SK-N-DZ (cell line): ENCODE results near the gene SGCD.

Source experiments
- DNase-seq: peaks from one replicate; pipeline ENCODE4 v3.0.0-alpha.2; 2015; ENCODE audit warnings: low spot score

SGCD gene

DNA sequence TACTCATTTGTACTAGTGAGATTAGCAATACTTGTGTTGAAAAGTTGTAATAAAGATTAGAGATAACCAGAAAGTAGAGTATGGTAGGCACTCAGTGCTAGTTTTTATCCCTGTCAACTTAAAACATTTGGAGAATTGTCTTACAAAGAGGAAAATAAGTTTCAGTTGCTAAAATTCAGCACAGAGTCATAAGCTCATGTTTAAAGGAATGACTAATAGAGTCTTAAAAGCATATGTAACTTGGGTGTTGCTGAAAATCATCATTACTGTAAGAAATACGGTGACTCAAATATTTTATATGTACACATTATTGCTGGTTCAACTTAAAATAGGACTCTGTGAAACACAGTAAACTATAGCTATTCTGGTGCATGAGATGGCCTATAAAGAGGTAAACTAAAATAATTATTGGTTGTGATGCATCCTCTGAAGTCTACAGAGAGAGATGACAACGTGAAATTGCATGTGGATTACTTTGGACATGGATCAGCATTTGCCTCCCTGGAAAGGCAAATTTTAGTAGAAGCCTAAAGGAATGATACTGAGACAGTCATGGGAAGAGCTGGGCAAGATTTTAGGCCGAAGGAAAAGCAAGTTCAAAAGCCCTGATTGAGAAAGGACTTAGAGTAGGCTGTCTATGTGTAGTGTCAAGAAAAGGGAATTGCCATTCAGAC, 34.6 kb downstream of the SGCD start:
- DNase-seq: no peak

DNA sequence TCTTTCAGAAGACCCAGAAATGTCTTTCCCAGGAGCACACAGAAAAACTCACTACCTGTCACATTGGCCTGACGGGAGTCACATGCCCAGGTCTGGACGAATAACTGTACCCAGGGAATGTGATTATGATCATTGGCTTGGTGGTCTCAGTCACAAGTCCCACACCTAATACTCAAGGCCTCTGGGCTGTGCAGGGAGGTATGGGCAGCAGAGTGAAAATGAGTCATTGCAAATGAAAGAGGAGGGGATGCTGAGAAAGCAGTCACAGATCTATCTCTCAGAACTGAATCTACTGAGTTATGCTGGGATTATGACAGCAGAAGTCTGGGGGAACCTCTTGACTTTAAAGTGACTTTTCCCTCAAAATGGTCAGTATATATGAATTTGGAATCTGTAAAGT, 36.9 kb downstream of the SGCD start:
- no peak for DNase-seq

DNA sequence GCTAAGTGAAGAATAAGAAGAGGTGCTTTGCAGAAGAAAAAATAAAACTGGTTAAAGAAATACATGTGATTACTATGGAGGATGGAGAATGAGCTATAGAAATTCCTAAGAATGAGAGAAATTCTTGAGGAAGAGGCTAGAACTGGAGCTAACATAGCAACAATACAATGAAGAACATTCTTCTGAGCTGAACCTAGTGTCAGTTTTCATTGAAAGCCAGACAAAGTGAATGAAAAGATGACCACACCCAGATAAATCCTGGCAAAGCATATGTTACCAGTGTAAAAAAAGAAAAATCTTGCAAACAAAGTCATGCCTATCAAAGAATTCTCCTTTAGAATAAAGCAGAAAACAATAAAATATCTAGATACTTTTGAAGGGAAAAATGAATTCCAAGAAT, 39.6 kb downstream of the SGCD start:
- no peak for DNase-seq

DNA sequence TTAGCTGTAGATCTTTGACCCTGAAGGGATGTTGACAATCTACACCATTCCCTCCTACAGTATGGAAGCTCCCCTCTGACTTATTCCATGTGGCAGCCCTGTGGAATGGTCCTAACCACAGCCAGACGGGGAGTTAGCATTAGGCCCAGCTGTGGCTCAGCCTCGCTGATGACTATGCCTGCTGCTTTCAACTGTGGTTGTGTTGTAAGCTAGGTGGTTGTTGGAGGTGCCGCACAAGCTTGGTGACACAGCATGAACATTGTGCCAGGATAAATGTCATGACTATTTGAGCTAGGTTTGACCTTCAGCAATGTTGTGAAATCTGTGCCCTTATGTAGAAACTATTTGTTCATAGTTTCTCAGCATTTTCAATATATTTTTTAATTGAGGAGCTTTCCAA, 40.6 kb downstream of the SGCD start:
- DNase-seq: no peak

DNA sequence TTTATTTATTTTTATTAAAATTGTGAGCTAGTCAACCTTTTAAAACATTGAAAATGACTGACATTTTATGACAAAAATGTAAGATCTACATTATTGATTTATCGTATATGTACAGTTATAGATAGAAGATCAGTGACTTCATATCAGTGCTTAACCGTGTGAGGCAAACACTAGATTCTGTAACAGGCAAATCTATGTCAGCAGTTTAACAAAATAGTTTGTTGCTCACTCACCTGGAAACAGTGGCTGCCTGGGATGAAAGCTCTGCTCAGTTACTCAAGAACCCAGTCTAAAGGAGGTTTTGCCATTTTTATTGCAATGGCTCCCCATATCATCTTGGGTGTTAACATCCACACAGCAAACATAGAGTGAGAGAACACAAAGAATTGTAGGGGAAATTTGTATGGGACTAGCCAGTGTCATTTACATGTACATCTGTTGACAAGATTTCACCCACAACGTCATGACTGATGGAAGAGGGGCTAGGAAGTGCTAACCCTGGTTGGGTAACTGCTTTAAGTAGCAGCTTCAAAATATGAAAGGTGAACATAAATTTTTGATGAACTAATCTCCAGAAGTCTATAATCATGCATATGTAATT, 49.0 kb downstream of the SGCD start:
- no peak for DNase-seq

DNA sequence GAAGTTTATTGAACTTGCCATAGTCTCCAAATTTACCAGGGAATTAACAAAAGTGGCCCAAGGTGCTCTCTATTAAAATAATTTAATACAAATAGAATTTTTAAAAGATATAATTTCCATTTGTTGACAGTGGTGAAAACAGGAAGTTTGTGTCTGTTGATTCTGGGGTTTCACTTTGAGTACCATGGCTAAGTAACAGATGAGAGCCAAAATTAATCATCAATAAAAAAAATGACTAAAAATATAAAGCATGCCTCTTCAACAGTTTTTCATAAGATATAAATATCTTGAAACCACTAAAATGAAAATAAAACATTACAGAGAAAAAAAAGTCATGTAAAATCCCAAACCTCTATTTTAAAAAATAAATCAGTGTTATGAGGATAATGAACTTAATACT, 49.8 kb downstream of the SGCD start:
- DNase-seq: no peak

DNA sequence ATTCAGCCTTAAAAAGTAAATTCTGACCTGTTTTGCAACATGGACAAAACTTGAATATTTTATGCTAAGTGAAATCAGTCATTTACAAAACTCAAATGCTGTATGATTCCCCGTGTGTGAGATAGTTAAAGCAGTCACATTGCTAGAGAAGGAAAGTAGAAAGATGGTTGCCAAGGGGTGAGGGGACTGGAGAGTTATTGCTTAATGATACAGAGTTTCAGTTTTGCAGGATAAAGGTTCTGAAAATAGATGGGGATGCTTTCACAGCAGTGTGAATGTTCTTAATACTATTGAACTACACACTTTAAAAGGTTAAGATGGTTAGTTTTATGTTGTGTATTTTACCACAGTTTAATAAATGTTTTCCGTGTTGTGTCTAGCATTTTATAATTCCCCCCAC, 51.2 kb downstream of the SGCD start:
- no peak for DNase-seq

DNA sequence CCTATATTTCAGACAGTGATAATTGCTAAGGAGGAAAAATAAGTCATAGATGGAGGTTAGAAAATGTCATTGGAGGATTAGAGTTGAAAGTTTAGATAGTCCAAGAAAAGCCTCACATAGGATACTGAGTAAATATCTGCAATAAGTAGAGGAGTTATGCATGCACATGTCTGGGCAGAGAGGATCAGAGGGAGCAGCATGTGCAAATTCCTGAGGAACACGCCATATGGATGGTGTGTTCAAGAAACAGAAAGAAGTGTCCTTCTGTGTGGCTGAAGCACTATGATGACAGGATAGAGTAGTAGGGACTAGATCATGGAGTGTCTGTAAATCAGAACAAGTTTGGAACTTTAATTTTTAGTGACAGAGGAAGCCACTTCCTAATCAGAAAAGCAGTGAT, 52.2 kb downstream of the SGCD start:
- DNase-seq: no peak

DNA sequence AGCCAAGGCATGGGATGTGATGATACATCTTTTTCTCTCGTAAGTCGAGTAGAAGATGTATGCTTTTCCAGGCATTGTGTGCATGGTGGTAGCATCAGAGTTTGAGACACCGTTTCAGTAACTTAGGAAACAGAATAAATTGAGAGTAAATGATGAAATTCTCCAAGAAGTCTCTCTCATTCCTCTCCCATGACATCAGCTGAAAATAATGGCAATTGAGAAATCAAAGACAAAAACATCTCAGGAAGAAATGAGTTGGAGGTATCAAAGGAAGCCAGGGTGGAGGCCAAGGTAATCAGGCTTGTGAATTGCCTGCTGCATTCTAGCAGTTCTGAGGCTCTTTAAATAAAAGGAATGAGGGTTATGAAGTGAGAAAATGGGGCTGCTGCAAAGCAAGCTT, 53.9 kb downstream of the SGCD start:
- DNase-seq: no peak

DNA sequence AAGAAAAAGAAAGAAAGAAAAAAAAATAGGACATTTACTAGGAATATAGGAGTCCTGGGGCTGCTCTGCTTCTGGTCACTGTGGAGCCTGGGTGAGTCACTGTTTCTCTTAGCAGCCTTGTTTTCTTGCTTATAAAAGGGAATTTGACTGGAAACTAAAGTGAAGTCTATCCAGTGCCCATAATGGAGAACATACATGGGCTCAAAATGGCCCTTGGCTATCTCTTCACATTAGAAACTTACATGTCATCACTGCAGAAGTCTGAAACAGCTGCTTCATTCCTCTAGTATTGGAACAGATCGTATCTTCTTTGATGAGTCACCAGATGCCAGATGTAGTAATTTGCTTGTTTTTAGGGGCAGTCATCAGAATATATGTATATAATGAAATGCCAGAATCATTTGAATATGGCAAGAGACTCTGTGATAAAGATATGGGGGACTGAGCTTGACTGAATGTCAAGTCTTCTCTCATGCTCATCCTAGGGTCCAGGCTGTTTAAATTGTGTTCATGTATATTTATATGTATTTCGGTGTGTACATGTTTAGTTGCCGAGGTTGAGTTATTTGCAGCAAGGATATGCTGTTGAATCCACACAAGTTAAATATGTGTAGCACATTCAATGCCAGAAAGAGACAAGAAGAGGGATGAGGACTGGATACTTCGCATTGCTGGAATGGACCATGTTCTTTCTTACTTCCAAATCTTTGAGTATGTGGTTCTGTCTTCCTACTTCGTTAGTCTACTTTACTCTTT, 56.7 kb downstream of the SGCD start:
- no peak for DNase-seq

DNA sequence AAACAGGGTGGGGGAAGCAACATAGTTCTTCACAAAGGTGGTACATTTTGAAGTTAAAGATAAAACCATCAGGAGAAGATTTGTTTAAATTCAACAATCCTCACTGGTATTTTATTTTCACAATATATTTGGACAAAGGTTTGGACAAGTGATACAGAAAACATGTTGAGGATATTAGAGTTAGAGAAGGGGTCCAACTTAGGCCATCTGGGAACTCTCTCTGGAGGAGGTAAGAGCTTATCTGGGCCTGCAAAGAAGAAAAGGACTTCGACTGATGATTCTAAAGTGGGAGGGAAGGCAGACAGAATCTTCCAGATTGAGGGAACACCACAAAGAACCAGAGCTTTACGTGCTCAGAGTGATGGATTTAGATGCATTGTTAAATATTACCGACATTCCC, 58.5 kb downstream of the SGCD start:
- DNase-seq: no peak

DNA sequence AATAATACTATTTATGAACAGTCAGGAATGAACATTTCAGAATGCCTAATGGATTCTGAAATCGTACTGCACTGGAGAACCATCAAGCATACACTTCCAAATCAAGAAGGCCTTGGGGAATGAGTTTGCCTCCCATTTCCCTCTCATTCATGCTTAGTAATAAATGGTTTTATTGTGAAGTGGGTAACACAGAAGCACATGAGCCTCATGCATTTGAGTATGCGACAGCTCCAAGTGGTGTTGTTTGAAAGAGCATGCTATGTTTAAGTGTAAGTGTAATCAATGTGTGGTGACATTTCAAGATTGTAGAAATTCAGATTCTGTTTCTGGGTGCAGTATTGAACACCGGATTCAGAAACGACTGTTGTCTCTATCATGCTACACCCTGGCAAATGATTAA, 60.0 kb downstream of the SGCD start:
- no peak for DNase-seq

DNA sequence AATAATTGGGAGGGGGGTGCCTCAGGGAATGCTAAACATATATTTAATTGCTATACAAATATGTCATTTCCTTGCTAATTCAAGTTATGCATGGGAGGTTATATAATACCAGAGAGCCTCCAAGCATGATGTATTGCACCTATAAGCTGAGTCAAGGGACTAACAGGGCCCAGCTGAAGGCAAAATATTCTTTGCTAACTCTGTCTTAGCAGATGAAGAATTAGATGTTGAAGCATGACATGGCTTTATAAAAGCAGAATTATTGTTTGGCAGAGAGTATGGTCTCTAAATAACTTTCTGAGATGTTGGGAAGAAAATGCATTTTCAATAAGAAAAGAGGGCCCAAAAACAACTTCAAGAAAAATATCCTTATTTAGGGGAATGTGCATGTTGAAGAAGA, 60.4 kb downstream of the SGCD start:
- DNase-seq: no peak

DNA sequence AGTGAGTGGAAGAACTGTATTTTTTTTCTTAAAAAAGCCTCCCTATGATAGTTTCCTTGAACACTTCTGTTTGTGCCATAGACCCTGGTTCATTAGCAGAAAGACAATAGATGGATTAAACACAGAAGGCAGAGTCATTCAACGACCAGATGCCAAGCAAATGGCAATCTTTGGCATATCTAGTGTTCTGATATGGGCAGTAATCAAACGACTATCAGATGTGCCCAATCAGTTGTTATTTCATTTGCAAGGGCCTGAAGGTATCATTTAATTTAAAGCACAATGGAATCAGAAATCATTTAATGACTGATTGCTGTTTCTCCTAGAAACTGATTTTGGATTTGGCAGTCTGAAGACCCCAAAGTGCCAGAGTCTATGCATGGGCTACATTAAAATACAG, 61.3 kb downstream of the SGCD start:
- DNase-seq: no peak

DNA sequence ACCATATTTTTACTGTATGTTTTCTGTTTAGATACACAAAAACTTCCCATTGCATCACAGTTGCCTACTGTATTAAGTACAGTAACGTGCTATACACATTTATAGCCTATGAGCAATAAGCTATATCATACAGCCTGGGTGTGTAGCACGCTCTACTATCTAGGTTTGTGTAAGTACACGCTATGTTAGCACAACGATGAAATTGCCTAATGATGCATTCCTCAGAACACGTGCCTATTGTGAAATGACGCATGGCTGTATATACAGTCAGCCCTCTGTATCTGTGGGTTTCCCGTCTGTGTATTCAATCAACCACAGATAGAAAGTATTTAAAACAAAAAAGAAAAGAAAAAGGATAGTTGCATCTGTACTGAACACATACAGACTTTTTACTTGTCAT, 64.2 kb downstream of the SGCD start:
- DNase-seq: no peak

DNA sequence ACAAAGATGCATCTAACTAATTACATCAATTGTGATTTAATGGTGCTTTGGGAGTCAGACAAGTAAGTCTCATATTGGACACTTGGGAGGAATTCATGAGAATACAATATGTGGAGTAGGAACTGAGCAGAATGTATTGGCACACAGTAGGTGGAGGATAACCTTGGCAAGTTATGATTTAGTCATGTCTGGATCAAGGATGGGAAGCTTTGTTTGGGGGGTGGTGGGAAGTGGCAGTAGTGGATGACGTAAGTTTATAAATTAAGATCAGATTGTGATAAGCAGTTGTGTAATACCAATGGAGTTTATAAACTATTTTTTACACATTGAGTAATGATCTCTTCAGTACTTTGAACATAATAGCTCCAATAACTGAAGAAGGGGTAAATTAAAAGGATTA, 67.0 kb downstream of the SGCD start:
- no peak for DNase-seq

DNA sequence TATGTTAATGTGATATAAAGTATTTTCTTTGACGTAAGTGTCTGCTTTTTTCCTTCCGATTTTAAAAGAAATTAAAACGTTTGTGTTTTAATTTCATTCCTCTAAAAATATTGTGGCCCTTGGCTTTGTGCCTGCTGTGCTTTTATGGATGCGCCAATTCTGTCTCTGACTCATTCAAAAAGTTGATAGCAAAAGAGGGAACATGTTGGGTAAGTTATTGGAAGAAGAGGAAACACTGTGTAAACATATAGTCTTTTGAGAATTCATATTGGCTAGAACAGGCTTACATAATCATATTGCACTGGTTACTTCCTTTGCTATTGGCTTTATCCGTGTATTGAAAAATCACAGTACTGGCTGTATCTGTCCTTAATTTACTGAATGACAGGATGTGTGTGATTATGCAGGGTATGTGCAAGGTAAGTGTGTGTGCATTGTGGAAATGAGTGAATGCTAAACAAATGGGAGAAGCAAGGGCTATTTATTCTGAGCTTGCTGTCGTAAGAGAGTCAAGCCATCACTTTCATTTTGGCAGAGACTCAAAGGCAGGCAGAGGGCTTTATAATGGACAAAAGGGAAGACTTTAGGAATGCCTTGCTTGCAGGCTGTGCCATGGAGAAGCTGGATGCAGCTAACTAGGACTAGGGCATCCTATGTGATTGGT, 67.8 kb downstream of the SGCD start:
- no peak for DNase-seq

DNA sequence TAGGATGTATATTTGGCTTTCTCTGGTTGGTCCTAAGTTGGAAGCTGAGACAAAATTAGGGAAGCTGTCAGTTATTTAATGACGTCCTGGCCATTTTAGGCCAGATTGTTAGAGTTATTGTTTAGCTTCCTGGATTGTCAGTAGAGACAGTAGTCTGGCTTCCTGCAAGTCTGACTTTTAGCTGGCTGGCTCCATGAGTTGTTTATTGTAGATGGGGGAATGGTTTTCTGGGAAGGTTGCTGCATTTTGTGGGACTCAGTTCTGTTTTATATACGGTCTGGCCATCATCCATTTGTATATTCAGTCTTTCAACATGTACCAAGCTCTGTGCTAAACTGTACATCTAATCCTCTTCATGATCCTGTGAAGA, 68.3 kb downstream of the SGCD start:
- DNase-seq: no peak

DNA sequence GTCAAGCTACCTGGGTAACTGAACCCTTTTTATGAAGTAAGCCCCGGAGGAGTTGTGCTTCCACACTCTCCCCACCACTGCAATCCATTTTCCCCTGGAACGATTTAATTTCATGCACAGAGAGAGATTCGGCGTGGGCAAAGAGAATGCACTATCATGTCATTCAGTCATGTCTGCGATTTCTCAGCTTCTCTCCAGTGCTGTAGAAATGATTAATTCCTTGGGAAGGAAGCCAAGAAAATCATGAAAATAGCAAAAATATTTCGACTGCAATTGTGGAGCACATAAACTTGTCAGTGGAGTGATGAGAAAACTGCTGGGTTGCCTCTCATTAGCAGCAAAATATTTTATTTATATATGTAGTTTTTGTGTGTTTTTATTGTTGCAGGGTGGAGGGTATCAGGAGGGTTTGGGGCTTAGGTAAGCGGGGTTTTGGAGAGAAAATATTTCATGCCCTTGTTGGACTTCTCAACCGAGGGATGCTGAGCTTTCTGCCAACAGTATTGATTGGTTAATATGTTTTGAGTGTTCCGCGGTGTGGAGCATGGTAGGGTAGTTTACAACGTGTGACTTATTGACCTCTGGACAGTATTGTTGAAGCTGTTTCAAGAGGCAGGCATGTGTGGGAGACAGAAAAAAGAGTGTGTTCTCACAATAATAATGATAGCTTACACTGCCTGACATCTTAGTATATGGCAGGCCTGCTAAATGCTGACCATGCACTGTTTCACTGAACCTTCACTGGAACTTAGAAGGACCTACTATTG, 69.3 kb downstream of the SGCD start:
- DNase-seq: no peak

DNA sequence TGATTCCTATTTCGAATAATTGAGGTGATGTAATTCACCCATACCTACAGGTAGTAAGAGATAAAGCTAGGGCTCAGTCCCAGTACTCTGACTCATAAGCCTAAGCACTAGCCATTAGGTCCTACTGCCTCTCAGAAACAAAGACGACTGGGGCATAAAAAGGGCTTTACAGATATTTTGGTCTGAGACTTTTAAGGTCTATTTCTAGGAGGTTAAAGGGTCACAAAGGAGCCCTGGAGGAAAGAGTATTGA, 69.8 kb downstream of the SGCD start:
- DNase-seq: no peak

DNA sequence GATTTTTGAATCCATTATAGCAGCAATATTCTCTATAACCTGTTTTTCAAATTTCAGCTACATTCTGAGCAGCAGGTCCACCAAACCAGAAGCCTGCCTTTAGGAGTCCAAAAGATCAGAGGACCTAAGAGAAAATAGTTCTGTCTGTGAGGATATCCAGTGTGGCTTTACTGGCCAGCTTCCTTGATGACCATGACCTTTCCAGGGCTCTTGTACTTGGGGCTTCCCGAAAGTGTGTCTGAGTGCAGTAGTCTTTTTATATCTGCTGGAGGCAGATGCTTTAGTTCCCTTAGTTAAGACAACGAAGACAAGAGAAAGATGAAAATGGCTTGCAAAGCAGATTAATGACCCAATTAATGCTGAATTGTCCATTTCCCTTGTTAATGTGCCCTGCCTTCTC, 72.4 kb downstream of the SGCD start:
- no peak for DNase-seq

DNA sequence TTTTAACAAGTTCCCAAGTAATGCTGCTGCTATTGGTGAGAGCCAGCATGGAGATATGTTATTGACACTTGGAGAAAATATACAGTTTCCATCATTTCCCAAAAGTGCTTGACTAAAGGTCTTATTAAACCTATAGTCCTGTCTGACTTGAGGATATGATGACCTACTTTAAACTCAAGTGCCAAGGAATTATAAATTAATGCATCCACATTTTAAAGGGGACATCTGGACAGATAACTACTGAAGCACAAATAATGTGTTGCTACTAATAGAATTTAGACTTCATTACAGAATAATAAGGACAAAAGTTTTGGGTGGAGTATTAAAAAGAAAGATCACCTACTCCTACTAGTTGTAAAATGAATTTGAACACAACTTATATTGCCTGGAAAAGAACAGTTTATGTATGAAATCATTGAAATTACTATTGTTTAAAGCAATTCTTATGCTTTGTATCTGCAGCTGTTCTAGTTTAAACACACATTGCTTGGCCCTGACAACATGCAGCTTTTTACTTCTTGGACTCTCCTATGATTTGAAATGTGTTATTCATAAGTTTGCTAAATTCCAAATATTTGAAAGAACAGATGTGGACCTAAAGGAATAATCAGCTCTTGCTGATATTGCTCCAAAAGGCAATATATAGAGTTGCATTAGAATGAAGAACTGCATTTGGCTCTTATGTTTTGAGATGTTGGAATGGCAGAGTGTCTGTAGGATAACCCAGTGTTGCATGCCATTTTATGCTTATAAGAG, 73.4 kb downstream of the SGCD start:
- DNase-seq: no peak
